Stimulated activated CD8-positive, alpha-beta memory T cell treated with anti-CD3 and anti-CD28 coated beads, Interleukin-4, amount 100 ng/mL, for 24 hours (primary cell): ENCODE measurements around the gene SRCIN1.

ENCODE experiments used
- DNase-seq: peaks from one replicate; pipeline ENCODE4 v3.0.0-alpha.2; 2020; ENCODE audit warnings: low read depth

The SRCIN1 gene

DNA sequence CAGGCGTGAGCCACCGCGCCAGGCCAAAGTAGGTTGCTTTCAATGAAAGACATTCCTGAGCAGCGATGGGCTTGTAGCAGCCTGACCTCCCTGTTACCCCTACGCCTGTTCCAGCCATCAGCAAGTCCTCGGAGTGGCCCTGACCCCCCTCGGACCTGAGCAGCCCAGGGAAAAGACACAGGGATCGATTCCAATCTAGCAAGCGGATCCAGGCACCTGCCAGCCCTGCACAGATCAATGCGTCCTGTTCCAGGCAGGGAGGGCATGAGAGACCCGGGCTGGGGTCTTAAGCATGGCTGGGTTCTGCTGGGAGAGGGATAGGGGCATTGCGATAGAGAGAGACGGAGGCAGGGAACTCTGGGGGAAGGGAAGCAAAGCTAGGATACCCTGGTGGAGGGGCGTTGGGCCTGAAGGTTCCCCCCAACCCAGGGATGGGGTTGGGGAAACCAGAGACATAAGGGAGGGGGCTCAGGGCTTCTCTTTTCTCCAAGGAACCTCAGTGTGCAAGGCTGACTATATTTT, 21.9 kb downstream of the SRCIN1 start:
- no peak for DNase-seq

DNA sequence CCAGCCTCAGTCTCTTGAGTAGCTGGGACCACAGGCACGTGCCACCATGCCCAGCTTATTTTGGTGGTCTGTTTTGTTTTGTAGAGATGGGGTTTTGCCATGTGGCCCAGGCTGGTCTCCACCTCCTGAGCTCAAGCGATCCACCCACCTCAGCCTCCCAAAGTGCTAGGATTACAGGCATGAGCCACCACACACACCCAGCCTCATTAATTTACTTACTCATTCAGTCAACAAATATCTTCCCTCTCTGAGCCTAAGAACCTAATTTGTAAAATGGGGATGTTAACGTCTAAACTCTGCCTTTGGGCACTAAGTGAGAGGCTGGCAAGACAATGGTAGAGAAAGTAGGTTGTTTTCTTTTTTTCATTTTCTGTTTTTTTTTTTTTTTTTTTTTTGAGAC, 22.6 kb downstream of the SRCIN1 start:
- no peak for DNase-seq

DNA sequence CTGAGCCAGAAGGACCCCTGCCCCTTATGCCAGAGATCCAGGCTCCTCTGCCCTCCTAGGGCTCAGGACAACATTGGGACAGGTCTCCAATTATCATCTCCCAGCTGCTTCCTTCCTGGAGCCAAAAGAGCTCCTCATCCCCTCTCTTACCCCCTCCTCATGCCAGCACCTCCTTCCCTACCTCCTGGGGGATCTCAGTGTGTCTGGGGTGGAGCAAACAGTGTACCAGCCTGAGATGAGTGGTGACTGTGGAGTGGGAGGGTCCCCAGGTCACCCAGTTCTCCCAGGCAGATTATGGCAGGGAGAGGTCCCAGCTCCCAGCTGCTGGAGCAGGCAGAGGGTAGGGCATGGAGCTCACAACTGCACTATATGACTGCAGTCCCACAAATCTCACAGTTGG, 23.7 kb downstream of the SRCIN1 start:
- DNase-seq: no peak

DNA sequence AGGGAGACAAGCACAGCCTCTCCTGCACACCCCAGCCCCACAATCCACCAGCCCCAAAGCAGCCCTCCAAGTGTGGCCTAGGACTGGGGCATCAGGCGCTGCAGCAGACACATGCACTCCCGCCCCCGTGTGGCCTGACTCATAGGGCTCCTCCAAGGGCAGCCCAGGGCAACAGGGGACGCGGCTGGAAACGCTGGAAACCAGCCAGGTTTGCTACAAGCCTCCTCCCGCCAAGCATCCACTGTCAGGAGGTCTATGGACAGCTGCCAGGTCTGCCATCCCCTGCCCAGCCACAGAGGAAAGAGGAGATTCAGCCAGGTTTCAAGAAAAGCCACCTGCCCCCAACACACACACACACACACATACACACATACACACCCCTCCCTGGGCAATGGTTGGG, 25.8 kb downstream of the SRCIN1 start:
- no peak for DNase-seq

DNA sequence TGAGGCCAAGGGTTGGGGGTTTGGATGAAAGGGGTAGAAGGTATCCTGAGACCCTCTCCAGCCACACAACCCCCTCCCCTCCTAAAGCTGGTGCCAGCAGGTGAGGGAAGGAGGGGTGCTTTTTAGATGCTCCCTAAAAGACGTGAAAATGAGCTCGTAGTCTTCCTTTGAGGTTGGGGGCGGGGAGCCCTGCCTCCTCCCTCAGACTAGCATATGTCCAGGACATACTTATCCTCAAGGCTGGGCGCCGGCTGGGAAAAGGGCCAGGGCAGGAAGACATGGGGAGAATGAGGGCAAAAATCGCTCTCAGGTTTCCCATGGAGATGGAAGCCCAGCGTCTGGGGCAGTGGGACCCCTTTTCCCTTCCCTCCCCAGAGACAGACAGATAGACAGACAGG, 26.7 kb downstream of the SRCIN1 start:
- no peak for DNase-seq

DNA sequence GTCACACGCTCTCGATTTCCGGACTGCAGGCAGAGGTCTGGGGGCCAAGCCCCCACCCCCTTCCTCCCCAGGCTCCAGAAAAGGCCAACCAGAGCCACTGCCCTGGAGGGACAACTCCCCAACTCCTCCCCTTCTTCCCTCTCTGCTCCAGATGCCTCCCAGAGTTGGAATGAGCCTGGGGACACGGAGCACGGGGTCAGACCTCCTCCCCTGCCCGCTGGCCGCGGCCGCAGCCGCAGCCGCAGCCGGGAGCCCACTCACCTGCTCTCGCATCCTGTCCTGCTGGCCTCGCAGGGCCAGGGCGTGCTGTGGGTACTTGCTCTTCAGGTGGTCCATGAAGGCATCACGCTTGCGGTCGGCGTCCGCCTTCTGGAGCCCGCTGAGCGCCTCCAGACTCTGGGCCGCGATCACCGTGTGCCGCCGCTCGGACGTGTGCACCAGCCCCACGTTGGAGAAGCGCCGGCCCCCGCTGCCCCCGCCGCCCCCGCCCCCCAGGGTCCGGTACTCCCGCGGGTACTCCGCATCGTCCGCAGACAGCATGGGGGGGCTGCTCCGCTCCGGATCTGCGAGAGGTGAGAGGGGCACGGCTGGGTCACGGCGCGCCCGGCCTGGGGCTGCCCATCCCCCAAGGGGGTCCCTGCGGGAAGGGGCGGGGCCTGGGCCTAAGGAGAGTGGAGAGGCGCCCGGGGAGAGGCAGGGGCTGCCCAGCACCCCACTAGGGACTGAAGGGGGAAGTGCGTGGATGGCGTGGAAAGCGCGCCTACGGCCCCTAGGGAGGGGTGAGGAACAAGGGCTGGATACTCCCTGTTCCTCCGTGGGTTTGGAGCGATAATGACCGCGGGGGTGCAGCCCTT, 27.3 kb downstream of the SRCIN1 start:
- no peak for DNase-seq

DNA sequence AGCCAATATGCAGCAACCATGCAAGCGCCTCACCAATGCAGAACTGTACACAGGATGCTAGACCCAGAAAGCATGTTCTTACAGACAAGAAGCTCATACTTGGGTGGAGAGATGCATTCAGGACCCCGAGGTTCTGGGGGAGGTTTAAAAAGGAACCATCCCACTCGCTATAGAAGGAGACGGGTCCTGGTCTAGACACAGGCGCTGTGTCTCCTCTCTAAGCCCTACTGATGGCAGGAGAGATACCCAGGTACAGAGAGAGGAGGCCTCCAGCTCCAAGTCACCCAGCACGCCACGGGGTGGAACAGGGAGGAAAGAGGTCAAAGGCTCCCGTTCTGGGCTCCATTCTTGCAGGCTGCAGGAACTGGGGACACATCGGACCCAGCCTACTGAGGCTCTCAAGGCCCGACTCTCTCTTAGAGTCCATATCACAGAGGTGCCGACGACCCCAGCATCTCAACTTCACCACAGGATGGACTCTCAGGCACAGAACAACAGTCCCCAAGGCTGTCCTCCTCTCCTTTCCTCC, 28.0 kb downstream of the SRCIN1 start:
- no peak for DNase-seq

DNA sequence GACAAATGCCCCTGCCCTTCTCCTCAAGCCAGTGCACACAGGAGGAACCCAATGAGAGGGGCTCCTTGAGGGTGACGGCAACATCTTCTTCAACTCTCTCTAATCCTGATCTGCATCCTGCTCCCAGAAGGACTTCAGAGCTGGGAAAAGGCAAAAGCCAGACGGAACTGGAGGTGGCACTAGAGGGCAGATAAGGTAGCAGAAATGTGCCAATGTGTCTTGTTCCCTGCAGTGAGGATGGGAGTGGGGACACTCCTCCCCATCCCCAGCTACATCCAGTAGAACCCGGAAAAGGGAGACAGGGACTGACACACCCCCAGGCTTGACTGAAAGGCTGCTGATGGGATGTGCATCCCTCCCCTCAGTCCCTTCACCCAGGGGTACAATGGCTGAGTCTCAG, 28.5 kb downstream of the SRCIN1 start:
- no peak for DNase-seq

DNA sequence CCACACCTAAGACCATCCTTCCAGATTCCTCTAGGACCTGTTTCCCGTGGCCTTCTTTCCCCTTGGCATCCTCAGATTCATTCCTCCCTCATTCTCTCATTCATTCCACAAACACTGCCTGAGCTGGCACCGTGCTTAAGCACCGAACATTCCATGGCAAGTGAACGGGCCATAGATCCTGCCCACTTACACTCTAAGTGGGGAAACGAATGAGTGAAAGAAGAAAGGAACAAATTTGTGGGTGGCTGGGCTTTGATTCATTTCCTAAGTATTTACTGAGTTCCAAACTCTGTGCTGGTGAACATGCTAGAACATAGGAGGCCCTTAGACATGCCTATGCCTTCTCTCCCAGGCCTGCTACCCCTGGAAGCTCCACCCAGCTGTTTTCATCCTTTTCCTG, 30.0 kb downstream of the SRCIN1 start:
- DNase-seq: no peak

DNA sequence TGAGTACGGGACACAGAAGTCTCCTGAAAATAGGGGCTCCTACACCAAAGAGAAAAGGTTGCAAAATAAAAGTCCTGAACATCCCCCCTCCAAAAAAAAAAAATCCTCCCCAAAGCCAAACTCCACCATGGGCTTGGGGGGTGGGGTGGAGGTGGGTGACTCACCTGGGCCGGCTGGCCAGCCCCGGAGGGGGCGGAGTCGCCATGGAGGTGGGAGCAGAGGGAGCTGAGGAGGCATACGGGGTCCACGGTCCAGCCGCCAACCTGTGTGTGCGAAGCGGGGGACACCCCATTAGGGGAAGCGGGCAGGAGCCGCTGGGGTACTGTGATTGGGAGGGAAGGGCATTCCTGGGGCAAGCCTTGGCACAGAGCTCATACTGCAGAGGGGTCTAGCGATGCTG, 31.0 kb downstream of the SRCIN1 start:
- DNase-seq: no peak

DNA sequence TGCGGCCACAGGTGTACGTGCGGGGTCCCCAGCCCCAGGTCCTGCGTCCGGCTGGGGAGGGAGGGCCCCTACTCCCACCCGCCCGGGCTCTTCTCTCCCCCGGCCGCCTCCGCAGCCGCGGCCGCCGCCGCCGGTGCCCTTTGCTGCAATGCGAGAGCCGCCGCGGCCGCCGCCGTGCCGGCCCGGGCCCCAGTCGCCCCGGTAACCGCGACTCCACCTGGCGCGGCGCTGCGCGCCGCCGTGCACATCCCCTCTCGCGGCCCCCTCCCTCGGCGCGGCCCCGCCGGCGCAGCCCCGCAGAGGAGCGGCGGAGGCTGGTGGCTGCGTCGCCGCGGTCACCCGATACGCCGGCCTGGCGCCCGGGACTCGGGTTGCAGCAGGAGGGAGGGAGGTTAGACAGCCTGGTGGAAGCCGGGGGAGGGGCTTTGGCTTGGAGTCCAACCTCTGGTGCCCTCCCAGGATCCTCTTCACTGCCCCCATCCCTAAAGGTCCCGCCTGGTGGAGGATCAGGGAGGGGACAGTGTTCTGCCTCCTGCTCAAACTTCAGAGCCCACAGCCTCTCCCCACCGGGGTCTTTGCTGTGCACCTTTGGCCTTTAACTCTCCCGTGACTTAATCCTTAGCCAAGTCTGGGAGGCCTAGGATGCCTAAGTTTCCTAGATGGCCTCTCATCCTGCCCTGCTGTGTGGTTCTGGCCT, 32.9 kb downstream of the SRCIN1 start:
- DNase-seq: no peak

DNA sequence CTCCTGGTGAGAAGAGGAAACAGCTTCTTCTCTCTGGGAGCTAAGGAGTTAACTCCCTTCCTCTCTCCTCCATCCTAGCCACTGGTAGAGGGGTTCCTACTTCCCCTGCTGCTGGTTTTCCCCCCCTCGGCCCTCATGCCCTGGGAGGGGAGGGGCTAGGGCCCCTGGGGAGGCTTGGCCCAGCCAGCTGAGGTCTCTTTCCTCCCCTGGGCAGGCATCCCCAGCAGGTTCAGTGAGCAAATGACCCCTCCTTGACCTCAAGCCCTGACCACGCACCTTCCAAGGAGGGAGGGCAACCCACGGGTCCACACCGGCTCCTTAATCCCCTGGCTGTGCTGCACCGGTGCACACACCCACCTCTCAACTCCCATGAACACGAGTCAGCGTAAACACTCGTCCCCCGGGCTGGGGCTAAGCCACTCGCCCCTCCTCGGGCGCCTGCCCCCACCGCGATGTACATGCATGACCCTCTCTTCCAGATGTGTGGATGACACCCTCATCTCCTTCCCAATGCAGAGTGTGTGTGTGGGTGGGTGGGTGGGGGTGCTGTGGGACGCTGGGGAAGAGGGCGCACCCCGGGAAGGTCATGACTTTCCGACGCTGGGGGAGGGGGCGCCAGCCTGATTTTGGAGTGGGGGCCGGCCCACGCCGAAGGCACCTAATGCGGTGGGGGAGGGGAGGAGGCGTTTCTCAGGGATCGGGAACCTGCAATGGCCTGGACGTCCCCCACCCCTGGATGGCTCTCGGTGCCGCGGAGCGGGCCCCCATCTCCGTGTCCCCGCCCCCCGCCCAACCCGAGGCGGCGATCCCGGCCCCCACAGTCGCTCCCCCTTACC, 33.7 kb downstream of the SRCIN1 start:
- DNase-seq: no peak

DNA sequence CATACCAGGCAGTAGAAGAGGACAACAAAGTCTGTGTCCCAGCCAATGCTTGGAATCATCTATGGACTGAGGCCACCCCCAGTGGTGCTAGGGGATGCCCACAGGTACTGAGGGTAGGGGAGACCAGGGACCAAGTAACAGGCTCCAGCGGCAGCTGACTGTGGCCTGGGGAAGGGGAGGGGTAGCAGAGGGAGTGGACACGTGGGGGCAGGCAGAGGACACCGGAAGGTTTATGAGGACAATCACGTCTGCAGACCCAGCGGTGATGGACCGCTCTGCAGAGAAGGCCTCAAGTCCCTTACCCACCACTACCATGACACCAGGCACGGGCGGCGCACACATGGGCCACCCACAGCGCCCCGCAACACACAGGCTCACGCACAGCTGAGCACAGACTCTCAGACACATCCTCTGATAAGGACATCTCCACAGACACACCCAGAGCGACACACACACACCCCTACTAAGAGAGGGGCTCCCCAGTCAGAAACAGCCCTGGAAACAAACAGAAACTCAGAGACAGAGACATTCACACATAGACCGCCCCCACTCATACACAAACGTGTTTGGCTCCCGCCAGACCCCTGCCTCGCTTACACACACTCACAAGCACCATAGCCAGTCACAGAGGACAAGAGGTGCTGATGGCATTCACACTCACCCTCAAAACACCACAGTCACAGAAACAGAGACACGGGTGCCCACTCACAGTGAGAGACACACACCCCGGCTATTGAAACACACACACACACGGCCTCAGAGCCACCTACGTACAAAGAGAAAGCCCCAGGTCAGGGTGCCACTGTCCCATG, 35.8 kb downstream of the SRCIN1 start:
- DNase-seq: no peak

DNA sequence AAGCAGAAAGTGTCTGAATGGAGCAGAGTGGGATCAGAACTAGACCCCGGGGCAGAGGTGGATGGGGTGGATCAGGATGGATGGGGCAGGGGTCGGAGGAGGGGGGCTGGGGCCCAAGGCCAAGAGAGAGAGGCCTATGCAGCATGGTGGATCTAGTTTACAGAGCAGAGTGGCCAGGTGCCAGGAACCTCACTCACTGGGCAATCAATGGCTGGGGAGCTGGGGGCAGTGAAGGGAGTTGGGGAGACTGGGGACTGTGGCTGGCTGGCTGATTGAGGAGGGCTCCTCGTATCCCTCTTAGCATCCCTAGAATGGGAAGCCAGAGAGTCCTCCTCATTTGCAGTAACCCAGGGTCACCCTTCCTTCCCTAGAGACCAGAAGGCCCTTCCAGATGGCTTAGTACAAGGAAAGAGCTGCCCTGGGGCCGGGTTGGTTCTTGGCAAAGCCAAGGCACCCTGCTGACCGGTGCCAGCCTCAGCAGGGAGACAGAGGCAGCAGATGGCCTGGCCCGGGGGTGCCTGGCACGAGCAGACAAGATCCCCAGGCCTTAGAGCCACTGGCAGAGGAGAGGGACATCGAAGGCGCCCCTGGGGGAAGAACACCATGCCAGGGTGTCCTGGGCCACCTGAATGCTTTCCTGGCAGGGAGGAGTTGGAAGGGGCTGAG, 36.8 kb downstream of the SRCIN1 start:
- DNase-seq: no peak

DNA sequence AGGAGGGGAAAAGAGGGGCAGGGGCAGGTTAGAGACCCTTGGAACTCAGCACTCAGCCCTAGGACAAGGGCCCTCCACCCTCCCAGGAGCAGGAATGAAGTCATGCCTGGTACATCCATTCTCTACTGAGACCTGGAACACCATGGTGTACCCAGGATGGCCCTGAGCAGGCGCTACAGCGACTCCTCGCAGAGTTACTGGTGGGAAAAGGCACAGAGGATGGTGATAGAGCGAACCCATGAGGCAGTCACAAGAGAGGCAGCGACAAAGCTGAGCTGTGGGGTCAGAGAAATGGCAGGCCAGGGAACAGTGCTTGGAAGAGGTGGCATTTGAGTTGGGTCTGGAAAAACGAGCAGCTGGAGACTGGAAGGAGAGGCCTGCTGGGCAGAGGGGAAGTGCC, 37.5 kb downstream of the SRCIN1 start:
- no peak for DNase-seq

DNA sequence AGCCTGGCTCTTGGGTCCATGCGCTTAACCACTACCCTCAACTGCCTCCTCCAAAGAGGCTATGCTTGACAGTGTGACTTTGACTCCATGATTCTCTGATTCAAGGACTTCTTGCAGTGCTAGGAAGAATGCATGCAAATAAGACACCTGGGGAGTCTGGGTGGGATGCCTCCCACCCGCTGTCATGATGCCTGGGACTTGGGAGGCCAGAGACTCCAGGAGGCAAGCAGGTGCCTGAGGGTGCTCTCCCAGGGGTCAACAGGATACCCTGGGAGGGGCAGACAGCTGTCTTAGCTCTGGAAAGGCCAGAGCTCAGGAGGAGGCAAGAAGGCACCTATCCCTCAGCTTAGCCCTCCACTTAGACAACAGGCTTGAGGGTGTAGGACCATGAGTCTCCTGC, 38.4 kb downstream of the SRCIN1 start:
- DNase-seq: no peak

DNA sequence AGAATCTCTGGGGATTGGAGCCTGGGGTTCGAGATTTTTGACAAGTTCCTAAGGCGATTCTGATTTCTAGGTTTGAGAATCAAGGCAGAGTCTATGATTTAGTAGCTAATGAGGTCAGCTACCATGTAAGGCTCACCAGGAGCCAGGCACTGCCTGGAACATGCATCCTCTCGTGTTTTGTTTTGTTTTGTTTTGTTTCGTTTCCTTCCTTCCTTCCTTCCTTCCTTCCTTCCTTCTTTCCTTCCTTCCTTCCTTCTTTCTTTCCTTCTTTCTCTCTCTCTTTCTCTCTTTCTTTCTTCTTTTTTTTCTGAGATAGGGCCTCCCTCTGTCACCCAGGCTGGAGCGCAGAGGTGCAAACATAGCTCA, 39.1 kb downstream of the SRCIN1 start:
- no peak for DNase-seq

DNA sequence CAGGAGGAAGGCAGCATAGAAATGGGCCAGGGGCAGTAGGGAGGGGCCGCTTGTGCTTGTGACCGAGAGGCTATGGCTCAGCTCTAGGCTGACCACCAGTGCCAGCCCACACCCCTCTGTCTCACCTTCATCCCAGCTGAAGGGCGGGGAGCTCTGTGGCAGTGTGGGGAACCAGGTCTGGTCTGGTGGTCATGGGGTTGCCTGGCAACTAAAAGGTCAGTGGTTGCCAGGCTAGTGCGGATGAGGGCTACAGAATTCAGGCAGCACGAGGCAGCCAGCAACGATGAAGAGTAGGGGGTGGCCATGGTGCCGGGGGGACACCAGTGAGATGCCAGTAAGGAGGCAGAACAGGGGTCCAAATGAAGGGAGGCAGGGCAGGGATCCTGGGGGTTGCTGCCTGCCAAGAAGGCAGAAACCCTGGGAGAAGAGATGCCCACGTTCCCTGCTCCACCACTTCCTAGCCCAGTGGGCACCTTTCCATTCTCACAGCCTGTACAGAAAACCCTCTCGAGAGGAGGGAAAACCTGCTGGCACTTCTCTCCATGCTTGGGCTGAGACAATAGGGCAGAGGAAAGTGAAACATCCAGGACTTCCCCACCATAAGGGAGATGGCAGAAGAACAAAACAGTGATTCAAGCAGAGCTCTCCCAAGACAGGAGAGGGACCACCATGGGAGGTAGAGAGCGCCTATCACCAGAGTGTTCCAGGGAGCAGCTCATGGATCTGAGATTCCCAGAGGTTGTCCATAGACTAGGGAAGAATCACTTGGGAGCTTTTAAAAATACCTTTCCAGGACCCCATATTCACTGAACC, 39.7 kb downstream of the SRCIN1 start:
- no peak for DNase-seq

DNA sequence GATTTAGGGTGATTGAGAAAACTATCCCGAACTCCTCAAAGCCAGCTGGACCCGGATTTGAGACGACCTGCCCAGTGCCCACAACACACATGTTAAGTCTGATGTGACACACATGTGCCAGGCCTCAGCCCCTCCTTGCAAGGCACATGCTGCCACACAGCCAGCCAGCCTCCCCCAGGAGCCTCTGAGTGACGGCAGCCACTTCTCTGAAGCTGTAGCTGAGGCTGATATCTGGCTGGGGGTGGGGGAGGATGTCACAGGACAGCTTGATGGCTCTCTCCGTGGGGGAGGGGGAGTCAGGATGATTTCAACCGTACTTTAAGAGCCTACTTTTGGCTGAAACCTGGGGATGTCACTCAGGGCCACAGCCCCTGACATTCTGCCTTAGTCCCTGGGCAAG, 40.9 kb downstream of the SRCIN1 start:
- DNase-seq: no peak

DNA sequence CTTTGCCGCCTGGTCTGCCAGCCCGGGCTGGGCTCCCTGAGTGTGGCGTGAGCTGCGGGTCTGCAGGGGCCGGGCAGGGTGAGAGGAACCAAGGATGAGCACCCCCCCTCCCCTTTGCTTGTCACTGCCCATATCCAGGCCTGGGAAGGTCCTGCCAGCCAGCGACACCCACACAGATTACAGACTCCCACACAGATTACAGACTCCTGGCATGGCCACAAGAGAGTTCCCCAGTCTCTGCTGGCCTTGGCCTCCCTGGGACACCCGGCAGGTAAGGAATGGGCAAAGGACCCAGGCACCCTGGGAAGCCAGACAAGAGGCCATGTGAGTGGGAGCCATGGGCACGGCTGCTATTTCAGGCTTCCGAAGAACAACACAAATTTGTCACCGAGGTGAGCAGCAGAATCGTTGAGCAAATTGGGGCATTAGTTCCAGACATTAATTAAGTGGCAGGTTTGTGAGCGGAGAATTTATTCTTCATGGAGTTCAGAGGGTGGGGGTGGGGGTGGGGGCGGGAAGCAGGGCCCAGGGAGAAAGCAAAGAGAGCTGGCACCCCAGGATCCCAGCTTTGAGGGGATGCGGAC, 41.4 kb downstream of the SRCIN1 start:
- no peak for DNase-seq
